H1 (cell line): Measurements from ENCODE around the gene ZDHHC9. TPM values are rescaled to one million over a fixed set of nuclear protein-coding genes. Genes with fewer than 3 reads are reported as not detected.

Experiments used
- CBX5 ChIP-seq: fragments of 300-800, 300-1000 bp; sonication (generic); IDR thresholded peaks from 2 replicates; pipeline ENCODE4 v1.7.1; 2016; ENCODE audit warnings: antibody characterized with exemption, low read length, low read depth
- CHD1 ChIP-seq: IDR thresholded peaks from 2 replicates; pipeline ENCODE4 v1.6.1; 2012; ENCODE audit warnings: low read depth, low read length, improper control_type of control experiment
- CHD2 ChIP-seq: IDR thresholded peaks from 2 replicates; pipeline ENCODE4 v1.6.1; 2012; ENCODE audit warnings: low read length, improper control_type of control experiment
- CREB1 ChIP-seq: IDR thresholded peaks from 2 replicates; pipeline ENCODE4 v1.6.1; 2012; ENCODE audit warnings: inconsistent platforms
- PHF8 ChIP-seq: fragments of 200-600 bp; sonication (generic); conservative IDR thresholded peaks from 2 replicates; pipeline ENCODE4 v1.7.1; 2012; ENCODE audit warnings: low read depth, mild to moderate bottlenecking, inconsistent platforms, low read length, moderate library complexity
- POLR2A ChIP-seq, 2 experiments: IDR thresholded peaks; 1 replicate in 1 of 2; 2 replicates in 1 of 2; pipeline ENCODE4 v1.6.1; 2011; ENCODE audit warnings: low read depth in 2 of 2, low read length in 2 of 2, mild to moderate bottlenecking in 2 of 2; ENCODE audit errors: control extremely low read depth in 1 of 2
- SIRT6 ChIP-seq: IDR thresholded peaks from one replicate; pipeline ENCODE4 v1.7.1; 2012; ENCODE audit warnings: low read length, inconsistent platforms
- SP1 ChIP-seq: IDR thresholded peaks from 2 replicates; pipeline ENCODE4 v1.6.1; 2011; ENCODE audit warnings: low read depth, low read length
- SP4 ChIP-seq: IDR thresholded peaks from 2 replicates; pipeline ENCODE4 v1.6.1; 2012; ENCODE audit warnings: low read length, inconsistent platforms
- TAF1 ChIP-seq: IDR thresholded peaks from 2 replicates; pipeline ENCODE4 v1.6.1; 2011; ENCODE audit warnings: mild to moderate bottlenecking, low read depth, low read length
- TAF7 ChIP-seq: optimal IDR thresholded peaks from 2 replicates; pipeline ENCODE3; 2011; ENCODE audit warnings: low read depth, mild to moderate bottlenecking, inconsistent platforms, low read length, moderate library complexity, borderline replicate concordance
- TCF12 ChIP-seq: IDR thresholded peaks from 2 replicates; pipeline ENCODE4 v1.6.1; 2011; ENCODE audit warnings: low read depth, mild to moderate bottlenecking, low read length
- YY1 ChIP-seq: IDR thresholded peaks from 2 replicates; pipeline ENCODE4 v1.6.1; 2011; ENCODE audit warnings: low read depth, mild to moderate bottlenecking, low read length
- ZNF274 ChIP-seq: IDR thresholded peaks from 2 replicates; pipeline ENCODE4 v1.7.0; 2012; ENCODE audit warnings: low read length, borderline replicate concordance; ENCODE audit errors: extremely low read depth
- polyA plus RNA-seq, 7 experiments: library from polyadenylated mRNA; depleted of rRNA in 3 of 7; stranded (reverse) in 5 of 7; unstranded in 2 of 7; fragments of >200 nt in 5 of 7; fragments of 200-250 nt in 2 of 7; gene quantifications; 1 replicate in 5 of 7; 2 replicates in 1 of 7; 4 replicates in 1 of 7; pipeline versions ENCODE4 v1.2.1 to v1.2.3, GENCODE V29; 2011 to 2013; ENCODE audit warnings: missing spikeins in 2 of 7, mixed read lengths in 2 of 7
- total RNA-seq: library from RNA; stranded (reverse); fragmentation: NEBNext Ultra II Directional; extraction: Animal tissue kit (Norgen Biotek cat#: 25700); gene quantifications from 2 replicates; pipeline ENCODE4 v1.2.1, GENCODE V29; 2021
- TF ChIP-seq, protein P1 (sequence below): IDR thresholded peaks from 2 replicates; pipeline ENCODE4 v1.6.1; 2011; ENCODE audit warnings: low read depth, mild to moderate bottlenecking, low read length; ENCODE audit not compliant: insufficient read depth
- TF ChIP-seq, protein P2 (sequence below), 3 experiments: IDR thresholded peaks; 1 replicate in 2 of 3; 2 replicates in 1 of 3; pipeline versions ENCODE4 v1.5.1 to v1.6.1; 2011; ENCODE audit warnings: low read length in 3 of 3, mild to moderate bottlenecking in 3 of 3, inconsistent platforms in 2 of 3, low read depth in 1 of 3, moderate library complexity in 1 of 3; ENCODE audit not compliant: insufficient read depth in 1 of 3; ENCODE audit errors: control extremely low read depth in 1 of 3

Gene ZDHHC9
- total and polyA plus RNA-seq, 2 of the 8 experiments (the other 6 are each of a cell fraction or from before 2014, with no cell fraction given): 18.1 to 28.3 TPM

DNA sequence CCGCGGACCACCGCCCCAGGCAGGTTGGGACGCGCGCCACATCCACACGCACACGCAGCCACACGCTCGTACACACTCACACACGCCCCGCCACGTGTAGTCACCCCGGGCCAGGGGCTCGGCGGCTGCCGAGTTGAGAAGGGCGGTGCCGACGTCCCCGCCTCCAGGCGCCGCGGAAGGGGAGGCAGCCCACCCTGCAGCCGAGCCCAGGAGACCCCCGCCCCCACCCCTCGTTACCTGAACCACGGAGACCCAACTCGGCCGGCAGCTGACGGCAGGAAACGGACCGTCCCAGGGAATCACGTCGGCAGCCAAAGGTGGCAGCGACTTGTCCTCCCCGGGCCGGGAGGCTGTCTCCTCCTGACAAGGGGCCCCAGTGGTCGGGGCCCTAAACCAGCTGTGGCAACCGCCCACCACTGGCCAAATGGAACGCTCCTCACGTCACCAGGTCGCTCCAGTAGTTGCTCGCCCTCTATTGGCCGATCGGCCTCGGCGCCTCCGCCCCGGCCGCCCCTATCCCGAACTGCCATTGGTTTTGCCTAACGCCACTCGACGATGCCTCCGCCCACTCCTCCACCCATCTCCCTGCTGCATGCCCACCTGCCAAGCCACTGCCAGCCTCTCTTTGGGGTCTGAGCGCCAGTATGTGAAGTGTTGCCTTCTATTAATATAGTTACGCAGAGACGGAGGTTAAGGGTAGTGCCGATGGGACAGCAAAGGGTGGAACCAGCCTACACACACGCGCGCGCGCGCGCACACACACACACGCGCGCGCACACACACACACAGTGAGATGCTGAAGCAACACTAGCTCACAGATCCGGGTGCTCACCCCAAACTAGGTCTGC lies at the start of gene ZDHHC9 (continued):
- TF ChIP-seq TAF7 (no peak), POLR2A (IDR thresholded peaks at IDR 0.05; ENCODE audit: control extremely low read depth in 1 of 2, low read depth in 2 of 2, low read length in 2 of 2) (peak in 1 of 2 experiments; percentile 58; a peak in 2 of 3 replicates), SP1 (peak; percentile 91), TCF12 (no peak), CBX5 (no peak), SP4 (no peak), SIRT6 (no peak), CHD2 (peak; percentile 63), CREB1 (peak; percentile 74), TAF1 (peak; percentile 44; the same call in 1 of the 2 replicates), CHD1 (no peak), ZNF274 (no peak), PHF8 (peak; percentile 49; the same call in 1 of the 2 replicates), YY1 (no peak)
- TF ChIP-seq, protein P1, sequence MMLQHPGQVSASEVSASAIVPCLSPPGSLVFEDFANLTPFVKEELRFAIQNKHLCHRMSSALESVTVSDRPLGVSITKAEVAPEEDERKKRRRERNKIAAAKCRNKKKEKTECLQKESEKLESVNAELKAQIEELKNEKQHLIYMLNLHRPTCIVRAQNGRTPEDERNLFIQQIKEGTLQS: no peak
- TF ChIP-seq, protein P2, sequence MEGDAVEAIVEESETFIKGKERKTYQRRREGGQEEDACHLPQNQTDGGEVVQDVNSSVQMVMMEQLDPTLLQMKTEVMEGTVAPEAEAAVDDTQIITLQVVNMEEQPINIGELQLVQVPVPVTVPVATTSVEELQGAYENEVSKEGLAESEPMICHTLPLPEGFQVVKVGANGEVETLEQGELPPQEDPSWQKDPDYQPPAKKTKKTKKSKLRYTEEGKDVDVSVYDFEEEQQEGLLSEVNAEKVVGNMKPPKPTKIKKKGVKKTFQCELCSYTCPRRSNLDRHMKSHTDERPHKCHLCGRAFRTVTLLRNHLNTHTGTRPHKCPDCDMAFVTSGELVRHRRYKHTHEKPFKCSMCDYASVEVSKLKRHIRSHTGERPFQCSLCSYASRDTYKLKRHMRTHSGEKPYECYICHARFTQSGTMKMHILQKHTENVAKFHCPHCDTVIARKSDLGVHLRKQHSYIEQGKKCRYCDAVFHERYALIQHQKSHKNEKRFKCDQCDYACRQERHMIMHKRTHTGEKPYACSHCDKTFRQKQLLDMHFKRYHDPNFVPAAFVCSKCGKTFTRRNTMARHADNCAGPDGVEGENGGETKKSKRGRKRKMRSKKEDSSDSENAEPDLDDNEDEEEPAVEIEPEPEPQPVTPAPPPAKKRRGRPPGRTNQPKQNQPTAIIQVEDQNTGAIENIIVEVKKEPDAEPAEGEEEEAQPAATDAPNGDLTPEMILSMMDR (IDR thresholded peaks at IDR 0.05; ENCODE audit: control extremely low read depth in 1 of 3, insufficient read depth in 1 of 3, low read depth in 1 of 3, low read length in 3 of 3): no peak
- TF ChIP-seq, all 59 proteins: peak for 11
